ENCODE data around the gene NFIC.

The NFIC gene

DNA sequence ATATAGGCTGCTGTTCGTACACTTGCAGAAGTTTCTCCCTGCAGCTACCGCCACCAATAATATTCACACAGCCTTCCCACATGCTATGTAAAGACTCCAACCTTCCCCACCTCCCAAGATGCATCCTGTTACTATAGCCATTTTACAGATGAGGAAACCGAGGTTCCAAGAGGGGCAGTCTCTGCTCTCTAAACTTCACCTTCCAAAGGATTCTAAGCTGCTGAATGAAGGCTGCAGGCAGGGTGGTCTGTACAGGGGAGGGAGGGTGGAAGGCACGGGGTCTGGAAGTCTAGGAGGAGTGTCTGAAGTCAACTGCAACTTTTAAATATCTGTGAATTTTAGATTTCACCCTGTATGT is 1.9 kb upstream of the NFIC start:
- TF ChIP-seq, protein P1, sequence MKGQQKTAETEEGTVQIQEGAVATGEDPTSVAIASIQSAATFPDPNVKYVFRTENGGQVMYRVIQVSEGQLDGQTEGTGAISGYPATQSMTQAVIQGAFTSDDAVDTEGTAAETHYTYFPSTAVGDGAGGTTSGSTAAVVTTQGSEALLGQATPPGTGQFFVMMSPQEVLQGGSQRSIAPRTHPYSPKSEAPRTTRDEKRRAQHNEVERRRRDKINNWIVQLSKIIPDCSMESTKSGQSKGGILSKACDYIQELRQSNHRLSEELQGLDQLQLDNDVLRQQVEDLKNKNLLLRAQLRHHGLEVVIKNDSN (IDR thresholded peaks at IDR 0.05) = no peak
- no peak for TF ChIP-seq CREB1 (IDR thresholded peaks at IDR 0.05; ENCODE audit: low read depth)
- TF ChIP-seq TEAD4 (IDR thresholded peaks at IDR 0.05) = no peak
- TF ChIP-seq, protein P2, sequence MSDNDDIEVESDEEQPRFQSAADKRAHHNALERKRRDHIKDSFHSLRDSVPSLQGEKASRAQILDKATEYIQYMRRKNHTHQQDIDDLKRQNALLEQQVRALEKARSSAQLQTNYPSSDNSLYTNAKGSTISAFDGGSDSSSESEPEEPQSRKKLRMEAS (IDR thresholded peaks at IDR 0.05) = no peak
- no peak for TF ChIP-seq YY1 (IDR thresholded peaks at IDR 0.05; ENCODE audit: low read depth)
- TF ChIP-seq ZBTB7A (IDR thresholded peaks at IDR 0.05; ENCODE audit: low read depth) = no peak
- no peak for TF ChIP-seq CEBPB (IDR thresholded peaks at IDR 0.05)
- no peak for TF ChIP-seq FOXM1 (IDR thresholded peaks at IDR 0.05; ENCODE audit: borderline replicate concordance, low read depth)
- no peak for TF ChIP-seq TAF1 (IDR thresholded peaks at IDR 0.05; ENCODE audit: low read depth)
- TF ChIP-seq, protein P3, sequence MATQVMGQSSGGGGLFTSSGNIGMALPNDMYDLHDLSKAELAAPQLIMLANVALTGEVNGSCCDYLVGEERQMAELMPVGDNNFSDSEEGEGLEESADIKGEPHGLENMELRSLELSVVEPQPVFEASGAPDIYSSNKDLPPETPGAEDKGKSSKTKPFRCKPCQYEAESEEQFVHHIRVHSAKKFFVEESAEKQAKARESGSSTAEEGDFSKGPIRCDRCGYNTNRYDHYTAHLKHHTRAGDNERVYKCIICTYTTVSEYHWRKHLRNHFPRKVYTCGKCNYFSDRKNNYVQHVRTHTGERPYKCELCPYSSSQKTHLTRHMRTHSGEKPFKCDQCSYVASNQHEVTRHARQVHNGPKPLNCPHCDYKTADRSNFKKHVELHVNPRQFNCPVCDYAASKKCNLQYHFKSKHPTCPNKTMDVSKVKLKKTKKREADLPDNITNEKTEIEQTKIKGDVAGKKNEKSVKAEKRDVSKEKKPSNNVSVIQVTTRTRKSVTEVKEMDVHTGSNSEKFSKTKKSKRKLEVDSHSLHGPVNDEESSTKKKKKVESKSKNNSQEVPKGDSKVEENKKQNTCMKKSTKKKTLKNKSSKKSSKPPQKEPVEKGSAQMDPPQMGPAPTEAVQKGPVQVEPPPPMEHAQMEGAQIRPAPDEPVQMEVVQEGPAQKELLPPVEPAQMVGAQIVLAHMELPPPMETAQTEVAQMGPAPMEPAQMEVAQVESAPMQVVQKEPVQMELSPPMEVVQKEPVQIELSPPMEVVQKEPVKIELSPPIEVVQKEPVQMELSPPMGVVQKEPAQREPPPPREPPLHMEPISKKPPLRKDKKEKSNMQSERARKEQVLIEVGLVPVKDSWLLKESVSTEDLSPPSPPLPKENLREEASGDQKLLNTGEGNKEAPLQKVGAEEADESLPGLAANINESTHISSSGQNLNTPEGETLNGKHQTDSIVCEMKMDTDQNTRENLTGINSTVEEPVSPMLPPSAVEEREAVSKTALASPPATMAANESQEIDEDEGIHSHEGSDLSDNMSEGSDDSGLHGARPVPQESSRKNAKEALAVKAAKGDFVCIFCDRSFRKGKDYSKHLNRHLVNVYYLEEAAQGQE (IDR thresholded peaks at IDR 0.05; ENCODE audit: low read depth) = no peak
- no peak for TF ChIP-seq RAD21 (IDR thresholded peaks at IDR 0.05; ENCODE audit: low read depth)
- TF ChIP-seq EGR1 (IDR thresholded peaks at IDR 0.05) = no peak

DNA sequence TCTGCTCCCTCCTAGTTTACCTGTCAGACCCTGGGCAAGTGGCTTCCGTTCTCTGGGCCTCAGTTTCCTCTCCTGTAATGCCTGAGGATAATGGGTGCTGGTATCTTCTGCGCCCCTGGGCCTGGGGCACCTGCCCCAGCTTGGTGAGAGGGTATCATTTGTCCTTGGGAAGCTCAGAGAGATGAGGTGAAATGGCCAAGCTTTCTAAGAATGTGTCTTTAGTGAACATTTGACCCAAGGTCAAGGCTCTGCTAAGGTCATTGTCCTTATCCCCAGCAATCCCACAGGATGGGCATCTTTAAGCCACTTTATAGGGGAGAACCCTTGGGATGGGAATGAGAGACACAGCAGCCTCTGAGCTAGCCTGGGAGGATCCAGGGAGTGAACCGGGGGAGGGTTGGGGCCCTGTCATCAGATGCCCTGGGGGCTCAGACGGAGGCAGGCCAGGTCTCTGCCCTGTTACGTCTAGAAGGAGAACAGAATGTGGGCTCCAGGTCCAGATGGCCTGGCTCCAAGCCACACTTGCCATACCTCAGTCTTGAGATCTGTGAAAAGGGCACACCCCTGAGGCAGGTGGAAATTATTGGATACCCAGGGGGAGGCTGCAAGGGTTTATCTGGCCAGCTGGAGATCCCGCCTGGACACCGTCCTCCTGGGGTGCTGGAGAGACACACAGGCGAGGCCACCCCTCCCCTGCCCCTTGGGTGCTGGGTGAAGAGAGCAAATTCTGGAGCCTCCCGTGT is 1.1 kb upstream of the NFIC start:
- no peak for TF ChIP-seq FOXM1 (IDR thresholded peaks at IDR 0.05; ENCODE audit: borderline replicate concordance, low read depth)
- TF ChIP-seq CREB1 (IDR thresholded peaks at IDR 0.05; ENCODE audit: low read depth) = no peak
- TF ChIP-seq TCF12 (IDR thresholded peaks at IDR 0.05; ENCODE audit: low read depth) = 0 out of 2 replicates have a peak, but pooled peaks have one; percentile 20
- no peak for TF ChIP-seq RAD21 (IDR thresholded peaks at IDR 0.05; ENCODE audit: low read depth)
- TF ChIP-seq, protein P3 (IDR thresholded peaks at IDR 0.05; ENCODE audit: low read depth) = no peak
- TF ChIP-seq, protein P2 (IDR thresholded peaks at IDR 0.05) = peak; percentile 25; the same call in 1 of the 2 replicates
- no peak for TF ChIP-seq TAF1 (IDR thresholded peaks at IDR 0.05; ENCODE audit: low read depth)

GRCh38 chr19:3366753-3367627 is 607 bp downstream of the NFIC start:
- TF ChIP-seq EGR1 (IDR thresholded peaks at IDR 0.05) (no peak), NFIC (IDR thresholded peaks at IDR 0.05) (no peak), YY1 (IDR thresholded peaks at IDR 0.05; ENCODE audit: low read depth) (no peak), TEAD4 (IDR thresholded peaks at IDR 0.05) (no peak), ZBTB7A (IDR thresholded peaks at IDR 0.05; ENCODE audit: low read depth) (peak; percentile 40; the same call in 1 of the 2 replicates), TAF1 (IDR thresholded peaks at IDR 0.05; ENCODE audit: low read depth) (peak; percentile 38; the same call in 1 of the 2 replicates), CREB1 (IDR thresholded peaks at IDR 0.05; ENCODE audit: low read depth) (no peak), TCF12 (IDR thresholded peaks at IDR 0.05; ENCODE audit: low read depth) (no peak), CEBPB (IDR thresholded peaks at IDR 0.05) (peak; percentile 38; the same call in 1 of the 2 replicates), RAD21 (IDR thresholded peaks at IDR 0.05; ENCODE audit: low read depth) (no peak), EP300 (IDR thresholded peaks at IDR 0.05; ENCODE audit: borderline replicate concordance) (no peak), FOXM1 (IDR thresholded peaks at IDR 0.05; ENCODE audit: borderline replicate concordance, low read depth) (no peak)
- TF ChIP-seq, protein P1 (IDR thresholded peaks at IDR 0.05) = peak; percentile 84
- TF ChIP-seq, protein P2 (IDR thresholded peaks at IDR 0.05) = peak; percentile 95
- TF ChIP-seq, protein P3 (IDR thresholded peaks at IDR 0.05; ENCODE audit: low read depth) = no peak

All from Ishikawa (cell line).